Chondrocyte (in vitro differentiated cells): ENCODE measurements around the gene HAUS1. TPM values are rescaled to one million over a fixed set of nuclear protein-coding genes. Genes with fewer than 3 reads are reported as not detected.

ENCODE experiments used
- DNase-seq: peaks from one replicate; pipeline ENCODE4 v3.0.0; 2021; ENCODE audit warnings: mixed read lengths, low spot score
- H3K27ac Mint-ChIP-seq: one replicate; pipeline ENCODE4 v1.8.0; 2021; ENCODE audit warnings: mild to moderate bottlenecking, moderate library complexity, mixed read lengths; ENCODE audit not compliant: unreplicated experiment
- H3K27me3 Mint-ChIP-seq: 2 replicates; pipeline ENCODE4 v1.8.0; 2021; ENCODE audit warnings: low read depth, mixed read lengths
- H3K36me3 Mint-ChIP-seq: 2 replicates; pipeline ENCODE4 v1.8.0; 2021; ENCODE audit warnings: low read depth, mixed read lengths
- H3K4me1 Mint-ChIP-seq: 2 replicates; pipeline ENCODE4 v1.8.0; 2021; ENCODE audit warnings: low read depth, mild to moderate bottlenecking, mixed read lengths
- H3K4me3 Mint-ChIP-seq: one replicate; pipeline ENCODE4 v1.8.0; 2021; ENCODE audit warnings: mild to moderate bottlenecking, moderate library complexity, mixed read lengths; ENCODE audit not compliant: unreplicated experiment
- H3K9me3 Mint-ChIP-seq: 2 replicates; pipeline ENCODE4 v1.8.0; 2021; ENCODE audit warnings: low read depth, mixed read lengths
- CTCF ChIP-seq: fragments of 200-600 bp; sonication (generic); IDR thresholded peaks from 2 replicates; pipeline ENCODE4 v1.5.0; 2021; ENCODE audit warnings: antibody characterized with exemption, mild to moderate bottlenecking, moderate library complexity
- total RNA-seq: library from RNA; stranded (reverse); gene quantifications from 3 replicates; pipeline ENCODE4 v1.2.1, GENCODE V29; 2021

Gene HAUS1
- total RNA-seq, 1 donor from 2014 or later = 21.5 TPM

GRCh38 chr18:46061387-46061786 lies 42.8 kb upstream of the HAUS1 start:
- DNase-seq = no peak
- Mint-ChIP-seq H3K36me3 (no peaks in the 10 kb centered on the region), H3K9me3 (no peaks in the 10 kb centered on the region), H3K27ac (no peak overlapping the region), H3K27me3 (no peaks in the 10 kb centered on the region), H3K4me3 (no peak overlapping the region), H3K4me1 (peaks cover 4% of the 10 kb centered on the region)
- no peak for TF ChIP-seq CTCF

GRCh38 chr18:46061796-46062195 lies 42.4 kb upstream of the HAUS1 start:
- no peak for TF ChIP-seq CTCF
- no peak for DNase-seq
- Mint-ChIP-seq H3K36me3 (no peaks in the 10 kb centered on the region), H3K4me3 (no peak overlapping the region), H3K4me1 (peaks cover 4% of the 10 kb centered on the region), H3K27ac (no peak overlapping the region), H3K9me3 (no peaks in the 10 kb centered on the region), H3K27me3 (no peaks in the 10 kb centered on the region)

DNA sequence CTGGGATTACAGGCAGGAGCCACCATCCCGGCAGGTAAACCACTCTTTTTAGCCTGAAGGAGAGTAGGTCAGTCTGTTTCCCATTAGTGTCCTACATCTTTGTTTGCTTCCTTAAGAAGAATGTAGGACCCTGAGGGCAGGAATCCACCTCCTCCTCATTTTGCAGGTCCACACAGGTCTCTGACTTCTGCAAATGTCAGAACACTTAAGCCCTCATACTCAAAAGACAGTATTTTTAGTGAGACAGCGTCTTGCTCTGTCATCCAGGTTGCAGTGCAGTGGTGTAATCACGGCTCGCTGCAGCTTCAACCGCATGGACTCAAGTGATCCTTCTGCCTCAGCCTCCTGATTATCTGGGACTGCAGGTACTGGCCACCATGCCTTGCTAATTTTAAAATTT lies 41.4 kb upstream of the HAUS1 start:
- no peak for DNase-seq
- Mint-ChIP-seq H3K9me3 (peaks cover 3% of the 10 kb centered on the region), H3K4me3 (no peak overlapping the region), H3K27me3 (no peaks in the 10 kb centered on the region), H3K4me1 (peaks cover 4% of the 10 kb centered on the region), H3K27ac (no peak overlapping the region), H3K36me3 (no peaks in the 10 kb centered on the region)
- TF ChIP-seq CTCF = no peak

- no peak for DNase-seq
- TF ChIP-seq CTCF = no peak
- H3K36me3 Mint-ChIP-seq = no peaks in the 10 kb centered on the region
- no peaks in the 10 kb centered on the region for H3K27me3 Mint-ChIP-seq
- peaks cover 3% of the 10 kb centered on the region for H3K9me3 Mint-ChIP-seq
- H3K4me3 Mint-ChIP-seq = no peak overlapping the region
- no peak overlapping the region for H3K27ac Mint-ChIP-seq
- H3K4me1 Mint-ChIP-seq = peaks cover 22% of the 10 kb centered on the region
Measured at GRCh38 chr18:46067438-46068007, 36.7 kb upstream of the HAUS1 start.

DNA sequence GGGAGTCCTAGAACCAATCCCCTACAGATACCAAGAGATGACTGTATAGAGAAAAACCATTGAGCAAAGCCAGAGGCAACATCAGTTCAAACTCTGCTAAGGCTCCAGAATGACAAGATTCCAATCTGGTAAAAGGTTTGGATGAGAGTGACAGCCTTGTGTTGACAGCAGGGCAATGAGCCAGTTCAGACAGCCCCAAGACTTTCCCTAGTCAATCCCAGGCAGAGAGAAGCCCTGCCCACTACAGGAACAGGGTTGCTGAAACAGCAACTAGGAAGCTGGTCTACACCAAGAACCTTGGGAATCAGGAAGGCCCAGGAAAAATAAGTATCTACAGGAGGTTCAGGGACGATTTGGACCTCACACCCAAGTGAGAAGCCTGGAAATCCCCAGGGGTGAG lies 35.4 kb upstream of the HAUS1 start:
- no peak for TF ChIP-seq CTCF
- no peak overlapping the region for H3K27ac Mint-ChIP-seq
- peaks cover 3% of the 10 kb centered on the region for H3K9me3 Mint-ChIP-seq

More for the DNA sequence above, 35.4 kb upstream of the HAUS1 start:
- Mint-ChIP-seq H3K27me3 (no peaks in the 10 kb centered on the region), H3K36me3 (no peaks in the 10 kb centered on the region), H3K4me1 (peaks cover 31% of the 10 kb centered on the region), H3K4me3 (no peak overlapping the region)
- DNase-seq = no peak
